NCI-H345 treated with DMSO at 0.1 percent for 48 hours (cell line): Measurements from ENCODE around the gene MCTP1.
"Not testable (repeated sequence)": the region's sequence is repeated elsewhere in the genome, so short reads cannot be mapped to it uniquely, and the experiment has no call there.

Experiments used
- DNase-seq: peaks from one replicate; lab custom pipeline; 2025; ENCODE audit not compliant: unreplicated experiment; lab: John Stamatoyannopoulos, UW

MCTP1 gene

DNA sequence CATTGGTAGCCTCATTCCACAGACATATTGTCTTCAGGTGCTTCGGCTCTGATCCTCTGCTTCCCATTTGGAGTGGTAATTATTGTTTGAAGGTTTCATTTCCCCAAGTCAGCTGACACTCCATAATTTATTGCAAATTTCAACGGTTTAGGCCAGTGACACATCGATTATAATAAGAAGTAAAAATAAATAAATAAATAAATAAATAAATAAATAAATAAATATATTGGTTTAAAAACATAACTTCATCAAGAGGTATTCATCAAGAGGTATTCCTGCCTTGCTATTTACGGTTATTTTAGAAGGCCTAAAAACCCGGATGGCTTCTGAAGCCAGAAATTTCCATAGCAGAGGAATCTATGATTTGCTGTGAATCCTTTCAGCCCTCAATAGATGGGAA, 393.3 kb downstream of the MCTP1 start:
- DNase-seq, result no peak

DNA sequence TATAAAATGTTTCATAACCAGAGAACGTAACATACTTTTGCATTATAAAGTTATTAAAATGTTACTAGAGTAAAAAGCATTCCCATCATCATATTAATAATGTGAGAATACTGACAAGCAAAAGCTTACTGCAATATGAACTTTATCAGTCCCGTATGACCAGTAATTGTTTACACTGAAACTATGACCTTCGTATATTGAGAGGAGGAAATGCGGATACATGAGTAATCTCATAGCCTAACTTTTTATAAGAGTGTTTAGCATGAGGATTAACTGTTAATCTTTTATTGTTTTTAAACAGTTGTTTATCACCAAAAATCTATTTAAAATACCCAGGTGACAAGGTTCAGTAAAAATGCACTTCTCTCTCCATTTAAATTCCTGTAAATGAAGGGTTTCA, 394.0 kb downstream of the MCTP1 start:
- DNase-seq, result no peak

DNA sequence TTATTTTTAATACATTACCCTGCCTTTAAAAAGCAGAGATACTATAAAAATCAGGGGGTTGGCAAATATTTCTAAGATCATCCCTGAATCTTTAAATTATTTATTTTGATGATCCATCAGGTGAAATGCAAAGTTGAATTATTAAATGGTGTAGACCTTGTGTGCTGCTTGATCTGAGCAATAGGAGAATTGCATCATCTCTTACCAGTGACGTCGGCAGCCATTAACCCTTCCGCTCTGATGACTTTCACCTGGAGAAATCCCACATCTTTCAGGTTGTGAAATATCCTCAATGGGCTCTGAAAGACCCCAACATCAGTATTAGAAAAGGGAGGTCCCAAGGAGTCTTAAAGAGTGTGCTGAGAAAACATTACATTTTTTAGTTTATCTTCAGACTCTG, 396.2 kb downstream of the MCTP1 start:
- no peak for DNase-seq

DNA sequence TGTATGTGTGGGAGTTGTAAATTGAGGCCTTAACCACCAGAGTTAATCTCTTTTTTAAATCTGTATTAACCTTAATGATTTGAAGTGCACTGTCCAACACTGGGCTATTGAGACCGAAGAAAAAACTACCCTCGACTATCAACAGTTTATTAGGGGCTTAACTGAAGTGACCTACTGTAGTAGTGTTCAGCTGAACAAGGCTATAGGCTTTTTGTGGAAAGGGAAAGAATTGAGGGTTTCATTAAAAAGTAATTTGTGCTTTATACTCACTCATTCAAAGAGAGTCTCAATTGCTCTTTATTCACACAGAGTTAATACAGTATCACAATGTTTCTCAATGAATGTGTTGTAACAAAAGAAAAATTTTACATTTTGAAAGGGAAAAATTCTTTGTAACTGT, 399.0 kb downstream of the MCTP1 start:
- no peak for DNase-seq

DNA sequence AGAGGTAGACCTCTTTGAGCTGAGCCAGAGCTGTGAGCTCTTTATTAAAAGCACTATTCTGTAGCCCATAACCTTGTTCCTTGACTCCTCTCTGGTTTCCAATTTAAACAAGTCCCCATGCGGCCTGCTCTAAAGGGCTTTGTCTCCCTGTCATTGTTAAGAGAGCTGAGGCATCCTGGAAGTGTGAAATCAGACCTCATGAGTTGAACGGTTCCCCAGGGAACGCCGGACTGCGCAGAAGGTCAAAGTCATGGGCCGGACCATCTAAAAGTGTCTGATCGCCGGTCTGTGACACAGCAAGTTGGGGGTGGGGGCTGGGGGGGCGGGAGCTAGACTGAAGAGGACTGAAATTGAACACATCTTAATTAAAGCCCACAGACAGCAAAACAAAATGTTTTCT, 400.6 kb downstream of the MCTP1 start:
- no peak for DNase-seq

DNA sequence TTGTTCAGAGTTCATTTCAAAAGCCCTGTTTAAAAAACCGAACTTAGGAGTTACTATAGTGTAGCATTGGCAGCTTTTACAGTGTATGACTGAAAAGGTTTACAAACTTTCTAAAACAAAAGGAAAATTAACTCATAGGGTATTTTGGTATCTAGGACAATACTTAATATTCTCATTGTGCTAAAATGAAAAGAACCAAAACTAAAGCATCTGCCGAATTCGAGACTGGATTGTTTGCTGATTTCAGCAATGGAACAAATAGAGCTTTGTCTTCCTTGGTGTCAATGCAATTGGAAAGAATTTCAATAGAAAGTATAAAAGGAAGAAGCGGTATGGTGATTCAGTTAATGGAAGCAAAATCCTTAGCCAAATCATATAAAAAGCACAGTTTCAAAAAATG, 412.4 kb downstream of the MCTP1 start:
- DNase-seq, result no peak

DNA sequence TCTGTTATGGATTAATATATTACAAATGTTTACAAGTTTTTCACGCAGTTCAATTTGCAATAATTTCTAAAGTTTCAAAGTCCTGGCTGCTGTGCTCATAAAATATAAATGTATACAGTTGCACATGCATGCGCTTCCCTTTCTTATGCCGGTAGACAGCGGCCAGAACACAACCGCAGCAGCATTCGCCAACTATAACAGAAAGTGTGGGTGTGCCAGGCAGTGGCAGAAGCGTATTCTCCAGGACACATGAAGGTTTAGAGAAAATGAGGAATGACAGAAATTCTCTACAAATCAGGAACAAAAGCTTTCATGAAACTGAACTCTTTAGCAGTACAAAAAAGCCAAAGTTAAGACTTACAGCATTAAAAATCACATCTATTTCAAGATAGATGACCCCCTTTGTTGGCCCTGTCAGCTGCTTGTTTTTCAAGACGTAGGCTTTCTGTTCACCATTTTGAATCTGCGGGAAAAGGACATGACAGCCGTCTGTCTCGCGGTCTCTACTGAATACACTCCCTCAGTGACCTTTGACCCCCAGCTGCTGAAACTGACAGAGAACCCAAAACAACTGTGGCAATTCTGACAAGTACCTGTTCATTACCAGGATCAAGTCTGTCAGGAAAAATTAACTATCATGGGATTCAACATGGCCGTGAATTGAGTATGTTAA, 414.2 kb downstream of the MCTP1 start:
- no peak for DNase-seq

DNA sequence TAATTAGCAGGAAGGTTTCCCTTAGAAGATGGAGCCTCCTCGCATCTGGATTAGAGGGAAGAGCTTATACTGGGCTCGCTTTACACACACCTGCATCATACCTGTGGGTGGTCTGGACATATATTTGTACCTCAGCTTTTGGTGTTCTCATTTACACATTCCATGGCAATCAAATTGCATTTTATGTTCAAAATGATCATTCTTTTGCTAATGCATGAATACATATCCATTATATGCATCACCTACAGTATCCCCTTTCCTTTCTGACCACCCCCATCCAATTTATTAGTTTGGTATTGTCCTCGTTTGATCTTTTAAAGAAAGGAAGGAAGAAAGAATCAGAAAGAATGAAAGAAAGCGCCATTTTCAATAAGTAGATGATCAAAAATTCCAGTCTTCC, 415.0 kb downstream of the MCTP1 start:
- no peak for DNase-seq

DNA sequence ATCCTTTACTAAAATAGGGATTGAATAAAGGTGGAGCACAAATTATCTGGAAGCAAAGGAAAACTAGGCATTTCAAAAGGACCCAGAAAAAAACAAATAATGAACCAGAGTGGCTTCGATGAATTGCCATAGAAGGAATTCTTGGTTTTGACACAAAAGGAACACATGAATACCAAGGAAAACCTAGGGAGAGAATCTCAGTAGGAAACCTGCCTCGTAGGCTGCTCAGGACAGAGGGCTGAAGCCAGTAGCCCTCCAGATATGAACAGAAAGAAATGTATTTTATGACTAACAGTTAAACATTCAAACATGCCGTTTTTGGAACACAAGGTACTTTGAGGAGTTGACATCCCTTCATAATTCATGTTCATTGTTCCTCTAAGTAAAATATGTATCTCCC, 420.9 kb downstream of the MCTP1 start:
- no peak for DNase-seq

DNA sequence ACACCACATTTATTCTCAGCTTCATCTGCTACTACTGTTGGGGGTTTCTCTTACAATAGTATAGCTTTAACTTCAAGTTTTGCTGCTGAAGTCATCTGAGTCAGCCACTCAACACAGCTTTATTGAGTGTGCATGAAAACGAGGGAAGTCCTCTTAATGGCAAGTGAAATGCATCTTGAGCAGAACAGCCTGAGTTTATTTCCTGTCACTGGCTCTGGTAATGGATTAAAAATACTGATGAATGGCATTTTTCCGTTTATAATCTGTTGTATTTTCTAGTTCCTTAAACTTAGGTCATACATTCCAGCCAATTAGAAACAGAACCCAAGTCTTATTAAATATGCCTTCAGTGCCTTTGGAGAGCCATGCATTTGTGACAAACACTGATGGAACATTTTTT, 427.8 kb downstream of the MCTP1 start:
- no peak for DNase-seq

DNA sequence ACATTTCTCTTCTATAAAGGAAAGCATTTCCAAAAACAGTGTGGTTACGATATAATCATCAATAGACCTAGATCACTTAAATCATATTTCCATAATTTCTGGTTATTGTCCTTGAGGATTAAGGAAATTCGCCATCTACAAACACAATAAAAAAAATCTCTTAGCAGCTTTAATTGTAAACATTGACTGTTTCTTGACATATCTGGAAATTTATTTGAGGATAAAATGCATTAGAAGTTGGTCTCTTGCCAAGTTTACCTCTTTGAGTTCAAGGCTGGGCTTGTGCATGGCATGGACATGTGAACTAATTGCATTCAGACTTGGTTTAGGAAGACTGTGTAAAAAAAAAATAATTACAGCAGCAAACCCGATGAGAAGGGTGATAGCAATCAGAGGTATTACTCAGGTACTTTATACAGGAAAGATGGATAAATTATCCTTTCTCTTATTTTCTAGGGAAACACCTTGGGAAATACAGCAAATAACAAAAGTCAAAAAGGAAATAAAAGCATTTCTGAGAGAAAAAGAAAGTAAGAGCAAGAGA, 428.6 kb downstream of the MCTP1 start:
- no peak for DNase-seq

DNA sequence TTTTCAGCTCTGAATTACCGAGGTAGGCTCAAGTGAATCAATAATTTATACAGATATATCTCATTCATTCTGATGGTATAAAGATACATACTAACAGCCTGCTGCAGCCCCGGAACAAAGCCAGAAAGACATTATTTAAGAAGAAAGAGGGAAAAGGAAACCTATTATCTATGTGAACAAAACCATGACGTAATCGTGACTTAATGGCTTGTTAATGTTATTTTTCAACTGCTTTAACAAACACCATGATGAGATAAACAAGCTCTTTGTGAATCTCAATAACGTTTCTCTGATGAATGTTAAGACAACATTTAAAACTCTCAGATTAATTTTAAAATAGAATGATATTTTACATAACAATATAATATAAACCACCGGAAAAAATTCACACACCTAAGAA, 429.4 kb downstream of the MCTP1 start:
- DNase-seq, result no peak

DNA sequence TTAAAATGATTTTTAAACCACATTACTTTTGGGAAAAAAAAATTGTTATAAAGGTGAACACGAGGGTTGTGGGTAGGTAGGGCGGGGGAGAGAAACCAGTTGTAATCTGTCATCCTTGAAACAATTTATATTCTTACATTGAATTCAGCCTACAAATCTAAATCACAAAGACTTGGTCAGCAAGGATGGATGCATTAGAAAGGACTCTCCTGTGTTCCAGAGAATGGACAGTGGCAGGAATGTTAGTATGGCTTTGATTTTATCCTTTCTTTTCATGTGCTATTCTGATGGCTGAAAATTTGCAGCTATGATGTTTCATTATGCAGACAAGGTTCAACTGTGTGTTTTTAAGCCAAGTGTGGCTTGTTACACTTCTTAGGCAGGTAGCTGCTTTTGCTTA, 431.8 kb downstream of the MCTP1 start:
- no peak for DNase-seq

DNA sequence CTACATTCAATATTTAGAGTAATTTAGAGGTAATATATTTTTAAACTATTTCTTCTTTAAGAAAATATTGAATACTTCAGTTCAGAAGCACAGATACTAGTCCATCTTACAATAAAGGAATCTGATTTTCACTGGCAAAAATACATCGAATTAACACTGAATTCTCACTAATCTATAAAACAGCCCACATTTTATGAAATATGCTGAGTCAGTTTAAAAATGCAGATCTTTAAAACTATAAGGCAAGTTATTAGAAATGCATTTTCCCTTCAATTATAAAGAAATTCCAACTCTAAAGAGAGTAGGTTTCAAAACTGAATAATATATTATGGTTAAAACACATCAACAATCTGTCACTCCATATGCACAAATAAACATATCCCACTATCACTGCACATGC, 433.9 kb downstream of the MCTP1 start:
- DNase-seq, result no peak

DNA sequence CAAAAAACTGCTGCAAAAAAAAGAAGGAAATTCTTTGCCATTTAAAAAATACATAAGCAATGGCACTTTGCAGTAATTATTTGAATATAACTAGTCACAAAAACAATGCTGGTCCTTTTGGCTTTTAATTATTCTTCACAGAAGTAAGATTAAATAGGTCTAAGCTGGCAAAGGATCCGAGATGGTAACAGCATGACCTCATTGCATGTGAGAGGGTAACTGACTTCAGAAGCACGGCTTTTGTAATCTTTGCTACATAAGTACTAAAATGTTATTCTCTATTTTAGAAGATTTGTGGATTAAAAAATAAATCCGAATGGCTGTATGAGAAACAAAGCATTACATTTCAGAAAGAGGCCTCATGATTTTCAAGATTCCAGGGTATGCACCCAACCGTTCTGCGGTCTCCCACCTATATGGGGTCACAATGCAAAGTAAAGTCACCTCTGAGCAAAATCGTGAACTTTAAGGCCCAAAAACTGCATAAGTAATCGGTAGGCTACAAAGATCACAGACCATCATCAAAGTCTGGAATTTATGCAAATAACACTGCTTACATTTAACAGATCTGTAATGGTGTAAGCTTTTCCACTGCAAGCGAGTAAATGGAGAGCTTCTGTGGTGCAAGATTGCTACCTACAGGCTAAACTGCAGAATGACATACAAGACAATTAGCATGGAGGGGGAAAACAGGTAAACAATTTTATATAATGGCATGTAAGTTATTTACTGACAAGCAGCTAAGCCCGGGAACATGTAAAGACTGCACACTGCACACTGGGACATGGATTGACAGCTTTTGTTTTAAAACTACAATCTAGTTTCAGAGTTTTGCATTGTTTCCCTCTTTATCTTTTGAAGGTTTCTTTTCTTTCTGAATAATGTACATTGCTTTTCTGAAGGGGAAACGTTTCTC, 434.8 kb downstream of the MCTP1 start:
- DNase-seq, result no peak

DNA sequence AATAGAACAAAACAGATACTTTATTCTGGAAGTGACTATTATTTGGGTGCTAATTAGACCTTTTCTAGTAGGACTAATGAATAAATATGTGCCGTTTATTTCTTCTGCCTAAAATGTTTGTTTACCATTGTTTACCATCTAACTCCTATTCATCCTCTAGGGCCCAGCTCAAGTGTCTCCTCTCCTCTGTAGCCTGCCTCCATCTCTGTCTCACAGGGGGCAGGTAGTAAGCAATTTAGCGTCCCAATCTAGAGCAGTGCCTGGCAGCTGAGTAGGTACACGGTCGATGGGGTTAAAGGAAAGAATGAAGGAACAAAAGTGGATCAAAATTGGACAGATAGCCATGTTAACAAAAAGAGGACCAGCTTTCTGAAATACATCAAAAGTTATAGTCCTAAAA, 435.6 kb downstream of the MCTP1 start:
- no peak for DNase-seq

DNA sequence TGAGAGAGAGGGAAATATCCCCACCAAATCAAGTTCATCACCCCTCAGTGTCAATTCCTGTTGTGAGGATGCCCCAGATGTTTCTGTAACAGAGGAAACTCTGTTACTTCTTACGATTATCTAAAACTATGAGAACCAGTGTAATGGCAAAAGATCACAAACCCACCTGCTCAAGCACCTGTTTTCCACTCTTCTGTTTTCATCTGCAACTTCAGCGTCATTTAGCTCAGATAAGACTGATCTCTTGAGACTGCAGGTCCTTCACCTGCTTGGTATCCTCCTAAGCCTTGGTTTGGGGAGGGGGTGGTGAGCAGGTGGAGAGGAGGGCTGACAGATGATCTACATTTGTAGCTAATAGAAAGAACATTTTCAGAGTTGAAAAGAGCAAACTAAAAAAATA, 437.2 kb downstream of the MCTP1 start:
- DNase-seq, result no peak

DNA sequence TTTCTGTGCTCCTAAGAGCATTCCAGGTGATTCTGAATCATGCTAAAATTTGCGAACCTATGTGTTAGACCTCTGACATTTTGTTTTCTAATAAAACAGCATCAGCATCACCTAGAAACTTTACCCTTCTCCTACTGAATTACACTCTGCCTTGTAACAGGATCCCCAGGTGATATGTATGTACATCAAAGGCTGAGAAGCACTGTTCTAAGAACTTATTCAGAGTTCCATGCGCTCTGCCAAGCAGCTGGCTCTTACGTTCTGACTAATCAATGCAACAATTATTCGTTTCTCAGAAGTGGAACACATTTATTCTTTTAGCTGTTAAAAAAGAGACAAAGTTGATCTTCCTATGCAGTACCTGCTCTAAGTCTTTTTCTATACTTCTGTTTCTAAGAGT, 437.9 kb downstream of the MCTP1 start:
- DNase-seq, result no peak

DNA sequence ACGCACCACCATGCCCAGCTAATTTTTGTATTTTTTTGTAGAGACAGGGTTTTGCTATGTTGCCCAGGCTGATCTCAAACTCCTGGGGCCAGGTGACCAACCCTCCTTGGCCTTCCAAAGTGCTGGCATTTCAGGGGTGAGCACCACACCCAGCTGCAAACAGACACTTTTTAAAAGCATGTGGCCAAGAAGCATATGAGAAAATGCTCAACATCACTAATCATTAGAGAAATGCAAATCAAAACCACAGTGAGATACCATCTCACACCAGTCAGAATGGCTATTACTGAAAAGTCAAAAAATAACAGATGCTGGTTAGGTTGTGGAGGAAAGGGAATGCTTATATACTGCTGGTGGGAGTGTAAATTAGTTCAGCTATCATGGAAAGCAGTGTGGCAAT, 439.2 kb downstream of the MCTP1 start:
- not testable (repeated sequence) for DNase-seq

DNA sequence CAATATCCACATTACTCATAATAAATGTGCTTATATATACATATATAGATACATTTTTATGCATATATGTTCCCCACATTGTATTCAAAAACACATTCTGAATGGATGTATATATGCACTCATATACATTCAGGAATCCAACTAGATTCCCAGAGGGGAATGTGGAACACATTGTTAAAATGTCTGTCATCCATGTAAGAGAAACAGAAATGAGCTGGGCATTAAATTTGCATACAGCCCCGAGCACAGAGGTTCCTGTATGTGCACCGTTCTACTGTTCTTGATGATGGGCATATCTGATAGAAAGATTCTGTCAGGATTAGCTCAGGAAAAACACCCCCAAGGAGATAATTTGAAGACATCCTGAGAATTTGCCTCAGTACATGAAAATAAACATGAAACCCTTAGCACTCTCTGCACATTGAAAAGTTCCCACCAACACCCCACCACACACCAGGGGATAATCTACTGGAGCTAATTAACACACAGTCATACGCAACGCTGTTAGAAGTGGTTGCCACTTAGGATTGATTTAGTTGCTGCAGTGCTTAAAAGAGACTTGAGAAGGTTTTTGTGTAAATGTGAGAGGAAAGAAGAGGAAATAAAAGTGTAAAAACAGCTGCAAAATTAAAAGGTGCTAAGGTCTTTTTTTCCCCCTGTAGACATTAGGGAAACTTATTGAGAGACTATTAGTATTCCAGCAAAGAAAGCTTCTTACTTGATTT, 443.1 kb downstream of the MCTP1 start:
- no peak for DNase-seq

DNA sequence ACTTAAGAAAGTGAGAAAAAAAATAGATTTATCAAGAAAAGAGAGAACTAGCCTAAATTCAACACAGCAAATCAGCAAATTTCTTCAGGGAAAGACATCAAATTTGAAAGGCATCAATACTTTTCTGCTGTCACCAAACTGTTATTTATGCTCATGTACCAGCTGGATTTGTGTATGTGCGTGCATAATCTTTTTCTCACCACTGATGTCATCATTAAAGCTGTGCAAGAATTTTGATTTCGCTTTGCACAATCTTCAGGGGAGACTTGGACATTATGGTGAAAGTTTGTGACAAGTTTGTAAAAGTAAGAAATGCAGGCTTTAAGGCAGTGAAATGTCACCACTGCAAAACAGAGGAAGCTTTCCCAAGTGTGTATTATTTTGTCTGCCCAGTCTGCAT, 451.0 kb downstream of the MCTP1 start:
- DNase-seq, result no peak

DNA sequence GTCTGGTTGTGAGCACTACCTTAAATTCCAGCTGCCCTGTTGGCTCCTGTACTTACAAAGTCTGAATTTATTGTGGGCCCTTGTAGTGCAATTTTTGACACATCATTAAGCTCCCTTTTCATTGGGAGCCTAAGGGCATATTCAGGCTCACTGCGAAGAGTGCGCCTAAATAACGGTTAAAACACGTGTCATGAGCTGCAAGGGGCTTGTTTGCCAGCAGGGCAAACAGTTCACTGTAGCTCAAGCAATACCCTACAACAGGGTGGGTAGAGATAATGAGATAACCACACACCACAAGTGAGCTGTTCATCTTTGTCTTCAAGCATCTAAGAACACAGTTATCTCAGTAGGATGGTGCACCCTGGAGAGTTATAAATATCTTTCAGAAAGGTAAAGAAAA, 452.2 kb downstream of the MCTP1 start:
- no peak for DNase-seq
